HG02840 (cell line): Measurements from ENCODE around the gene B4GALNT2.

ENCODE experiments used
- ATAC-seq: cut with Tn5 transposase; IDR thresholded peaks from one replicate; pipeline ENCODE4 v1.9.1; 2021; ENCODE audit warnings: mild to moderate bottlenecking, moderate library complexity, moderate number of reproducible peaks; ENCODE audit not compliant: unreplicated experiment, low FRiP score

The B4GALNT2 gene

DNA sequence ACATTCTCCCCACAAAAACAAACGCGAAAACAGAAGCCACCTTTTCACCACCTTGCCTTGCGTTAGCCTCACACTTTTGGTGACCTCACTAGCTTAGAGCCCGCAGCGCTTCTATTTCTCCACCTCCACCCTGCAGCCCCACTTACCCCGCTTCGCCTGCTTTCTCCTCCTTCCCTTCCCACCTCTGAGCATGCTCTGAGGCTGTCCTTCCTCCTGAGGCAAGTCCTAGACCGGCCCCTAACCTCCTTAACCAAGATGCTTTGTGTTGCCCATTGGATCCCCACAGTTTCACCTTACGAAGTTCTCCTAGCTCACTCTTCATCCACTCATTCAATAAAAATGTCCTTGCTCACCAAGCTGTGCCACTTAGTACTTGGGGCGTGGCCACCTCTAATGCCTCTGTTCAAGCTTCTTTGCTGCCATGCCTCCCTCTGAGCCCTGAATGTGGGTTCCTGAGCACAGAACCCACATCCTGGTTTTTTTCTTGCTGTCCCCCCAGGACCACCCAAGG lies 76.5 kb downstream of the B4GALNT2 start:
- no peak for ATAC-seq

DNA sequence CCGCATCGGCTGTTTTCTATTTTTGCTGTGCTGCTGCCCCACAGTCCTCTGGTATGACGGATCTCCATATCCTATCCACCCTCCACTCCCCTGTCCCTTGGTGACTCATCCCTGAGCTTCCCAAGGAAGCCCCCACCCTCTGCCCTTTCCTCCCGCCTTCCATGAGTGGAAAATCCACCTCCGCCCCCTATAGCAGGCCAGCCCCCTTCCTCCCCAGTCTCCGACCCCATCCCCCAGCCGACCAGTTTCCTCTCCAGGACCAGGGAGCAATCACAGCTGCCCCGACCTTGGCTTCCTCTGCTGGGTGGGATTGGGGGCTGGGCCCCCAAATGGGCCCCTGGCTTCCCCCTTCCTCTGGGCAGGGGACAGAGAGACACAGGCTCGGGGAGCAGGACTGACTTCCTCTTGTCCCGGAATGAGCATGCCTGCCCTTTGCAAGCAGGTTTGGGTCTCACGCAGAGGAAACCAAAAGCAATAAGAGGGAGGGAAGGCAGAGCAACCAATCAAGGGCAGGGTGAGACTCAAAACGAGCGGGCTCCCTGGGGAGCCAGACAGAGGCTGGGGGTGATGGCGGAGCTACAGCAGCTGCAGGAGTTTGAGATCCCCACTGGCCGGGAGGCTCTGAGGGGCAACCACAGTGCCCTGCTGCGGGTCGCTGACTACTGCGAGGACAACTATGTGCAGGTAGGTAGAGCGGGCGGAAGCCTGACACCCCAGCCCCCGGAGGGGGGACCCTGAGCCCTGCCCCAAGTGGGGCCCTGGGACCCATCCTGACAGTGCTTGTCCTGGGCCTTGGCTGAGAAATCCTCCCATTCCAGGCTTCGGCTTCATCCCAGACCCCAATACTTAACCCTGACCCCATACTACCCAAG lies 77.8 kb downstream of the B4GALNT2 start, which contains the start of the genes ABI3 and GNGT2:
TSS of gene ABI3 (plus strand) at position 550 of the 872 bp plus-strand sequence. CDS start at position 568, 18 bp downstream.
TSS of gene GNGT2 (minus strand) at position 417 of the 872 bp plus-strand sequence. CDS start 3,152 bp downstream, outside the sequence.
- ATAC-seq = peak; percentile 71

DNA sequence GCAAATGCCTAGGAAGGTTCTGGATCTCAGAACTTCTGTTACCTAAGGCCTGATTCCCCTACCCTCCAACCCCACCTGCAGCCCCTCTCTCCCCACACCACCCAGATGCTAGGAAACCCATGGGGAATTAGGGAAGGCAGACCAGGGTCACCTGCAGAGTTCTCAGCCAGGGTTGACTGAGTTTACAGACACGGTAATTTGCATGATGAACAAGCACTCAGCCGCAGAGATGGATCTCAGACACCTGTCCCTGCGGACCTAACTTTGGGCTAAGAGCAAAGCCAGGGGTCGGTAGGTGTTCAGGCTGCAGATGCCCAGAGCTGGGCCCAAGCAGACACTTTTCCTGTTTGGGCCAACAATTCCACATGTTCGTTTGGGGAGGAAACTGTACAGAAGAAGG lies 80.8 kb downstream of the B4GALNT2 start:
- no peak for ATAC-seq

DNA sequence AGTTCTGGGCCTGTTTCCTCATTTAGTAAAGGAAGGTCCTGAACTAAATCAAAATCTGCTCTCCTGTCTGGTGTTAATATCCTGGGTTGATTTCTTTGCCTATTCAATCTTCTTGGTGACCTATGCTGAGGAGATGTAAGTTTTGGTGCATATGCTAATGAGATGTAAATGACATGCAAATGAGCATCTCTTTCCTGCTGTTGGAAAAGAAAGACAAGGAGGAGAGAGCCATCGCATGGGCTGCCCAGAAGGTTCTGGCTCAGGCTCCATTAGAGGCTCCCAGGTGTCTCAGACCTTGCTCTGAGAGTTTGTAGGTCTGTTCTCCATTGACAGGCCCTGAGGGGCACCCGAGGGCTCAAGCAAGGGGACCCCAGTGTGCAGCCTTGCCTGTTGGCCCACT lies 81.3 kb downstream of the B4GALNT2 start:
- ATAC-seq = no peak

DNA sequence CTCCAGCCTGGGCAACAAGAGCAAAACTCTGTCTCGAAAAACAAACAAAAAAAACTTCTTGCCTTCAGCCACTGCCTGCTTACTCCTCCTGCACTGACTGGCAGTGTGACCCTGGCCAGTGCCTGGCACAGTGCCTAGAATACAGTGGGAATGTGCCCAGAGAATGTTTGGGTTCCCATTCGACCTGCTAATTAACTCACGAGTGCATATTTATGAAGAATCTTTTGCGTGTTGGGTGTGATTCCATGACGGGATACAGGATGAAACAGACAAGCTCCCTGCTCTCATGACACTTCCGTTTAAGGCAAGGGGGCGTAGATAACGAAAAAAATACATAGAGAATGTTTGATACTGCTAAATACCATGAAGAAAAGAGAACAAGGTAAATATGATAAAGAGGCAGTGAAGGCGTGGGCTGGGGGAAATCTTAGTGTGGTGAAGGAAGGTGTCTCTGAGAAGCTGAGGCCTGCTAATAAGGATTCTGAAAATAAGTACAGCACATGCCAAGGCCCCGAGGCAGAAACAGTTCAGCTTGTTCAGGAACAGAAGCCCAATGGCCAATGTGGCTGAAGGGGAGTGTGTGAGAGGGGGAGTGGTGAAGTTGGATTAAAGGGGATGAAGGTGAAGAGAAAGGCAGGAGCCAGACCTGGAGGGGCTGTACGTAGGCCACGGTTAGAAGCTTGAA lies 82.2 kb downstream of the B4GALNT2 start:
- no peak for ATAC-seq

DNA sequence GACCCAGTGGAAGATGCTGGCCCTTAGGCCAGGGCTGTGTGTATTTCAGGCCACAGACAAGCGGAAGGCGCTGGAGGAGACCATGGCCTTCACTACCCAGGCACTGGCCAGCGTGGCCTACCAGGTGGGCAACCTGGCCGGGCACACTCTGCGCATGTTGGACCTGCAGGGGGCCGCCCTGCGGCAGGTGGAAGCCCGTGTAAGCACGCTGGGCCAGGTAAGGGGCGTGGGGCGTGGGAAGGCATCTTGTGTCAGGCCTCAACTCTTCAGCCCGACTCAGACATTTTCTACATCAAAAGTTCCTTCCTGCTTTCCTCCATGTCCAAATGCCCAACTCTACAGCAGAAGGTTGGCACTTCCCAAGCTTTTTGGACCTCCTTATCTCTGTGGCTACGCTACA lies 83.9 kb downstream of the B4GALNT2 start:
- no peak for ATAC-seq

DNA sequence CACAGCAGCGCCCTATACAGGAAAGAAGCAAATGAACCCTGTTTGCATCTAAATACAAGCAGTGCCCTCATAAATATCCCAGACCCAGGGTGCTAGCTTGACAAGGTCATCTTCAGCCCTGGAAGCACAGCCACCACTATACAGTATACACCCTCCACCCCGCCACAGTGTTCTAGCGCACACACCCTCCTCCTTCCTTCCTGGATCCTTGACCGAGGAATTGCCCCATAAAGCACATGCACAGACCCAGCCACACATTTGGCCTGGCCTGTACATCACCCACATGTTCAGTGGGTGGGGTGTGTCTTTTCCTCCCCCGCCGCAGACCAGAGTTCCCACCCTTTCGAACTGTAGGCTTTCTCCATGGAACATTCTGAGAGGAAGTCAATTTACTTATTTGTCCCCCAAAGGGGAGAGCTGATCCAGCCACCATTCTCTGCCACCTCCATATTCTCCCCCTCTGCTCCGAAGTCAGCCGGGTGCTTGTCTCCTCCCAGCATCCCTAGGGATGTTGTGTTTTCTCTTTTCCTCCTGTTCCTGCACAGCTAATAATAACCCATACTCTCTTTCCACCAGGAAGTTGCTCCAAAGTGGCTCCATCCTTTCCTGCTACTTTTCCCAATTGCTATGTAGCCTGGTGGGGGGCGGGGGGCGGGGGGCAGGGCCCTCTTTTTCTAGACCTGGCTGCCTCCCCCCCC lies 84.5 kb downstream of the B4GALNT2 start:
- no peak for ATAC-seq

DNA sequence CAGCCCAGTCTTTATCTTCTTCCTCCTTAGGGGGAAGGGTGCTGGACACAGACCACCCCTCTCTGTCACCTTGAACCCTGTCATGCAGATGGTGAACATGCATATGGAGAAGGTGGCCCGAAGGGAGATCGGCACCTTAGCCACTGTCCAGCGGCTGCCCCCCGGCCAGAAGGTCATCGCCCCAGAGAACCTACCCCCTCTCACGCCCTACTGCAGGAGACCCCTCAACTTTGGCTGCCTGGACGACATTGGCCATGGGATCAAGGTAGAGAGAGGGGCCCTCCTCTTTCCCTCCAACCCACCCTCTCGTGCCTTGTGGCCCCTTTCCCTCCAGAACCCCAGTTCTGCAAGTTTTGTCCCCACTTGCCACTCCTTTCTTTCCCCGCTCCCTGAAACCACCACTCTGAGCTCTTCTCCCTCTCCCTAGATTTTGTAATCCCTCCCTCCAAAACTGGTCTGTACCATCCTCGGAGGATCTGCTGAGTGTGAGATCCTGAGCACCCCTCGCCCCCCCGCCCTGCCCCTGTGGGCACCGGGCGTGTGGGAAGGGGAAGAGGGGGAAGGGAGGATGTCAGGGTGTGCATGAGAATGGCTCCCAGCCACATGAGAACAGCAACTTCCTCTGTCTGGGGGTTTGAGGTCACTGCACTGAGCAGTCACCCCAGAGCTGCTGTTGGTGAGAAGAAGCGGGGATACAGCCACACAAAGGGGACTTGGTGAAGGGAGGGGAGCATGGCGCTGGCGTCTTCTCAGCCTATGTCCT lies 85.3 kb downstream of the B4GALNT2 start:
- ATAC-seq = no peak

DNA sequence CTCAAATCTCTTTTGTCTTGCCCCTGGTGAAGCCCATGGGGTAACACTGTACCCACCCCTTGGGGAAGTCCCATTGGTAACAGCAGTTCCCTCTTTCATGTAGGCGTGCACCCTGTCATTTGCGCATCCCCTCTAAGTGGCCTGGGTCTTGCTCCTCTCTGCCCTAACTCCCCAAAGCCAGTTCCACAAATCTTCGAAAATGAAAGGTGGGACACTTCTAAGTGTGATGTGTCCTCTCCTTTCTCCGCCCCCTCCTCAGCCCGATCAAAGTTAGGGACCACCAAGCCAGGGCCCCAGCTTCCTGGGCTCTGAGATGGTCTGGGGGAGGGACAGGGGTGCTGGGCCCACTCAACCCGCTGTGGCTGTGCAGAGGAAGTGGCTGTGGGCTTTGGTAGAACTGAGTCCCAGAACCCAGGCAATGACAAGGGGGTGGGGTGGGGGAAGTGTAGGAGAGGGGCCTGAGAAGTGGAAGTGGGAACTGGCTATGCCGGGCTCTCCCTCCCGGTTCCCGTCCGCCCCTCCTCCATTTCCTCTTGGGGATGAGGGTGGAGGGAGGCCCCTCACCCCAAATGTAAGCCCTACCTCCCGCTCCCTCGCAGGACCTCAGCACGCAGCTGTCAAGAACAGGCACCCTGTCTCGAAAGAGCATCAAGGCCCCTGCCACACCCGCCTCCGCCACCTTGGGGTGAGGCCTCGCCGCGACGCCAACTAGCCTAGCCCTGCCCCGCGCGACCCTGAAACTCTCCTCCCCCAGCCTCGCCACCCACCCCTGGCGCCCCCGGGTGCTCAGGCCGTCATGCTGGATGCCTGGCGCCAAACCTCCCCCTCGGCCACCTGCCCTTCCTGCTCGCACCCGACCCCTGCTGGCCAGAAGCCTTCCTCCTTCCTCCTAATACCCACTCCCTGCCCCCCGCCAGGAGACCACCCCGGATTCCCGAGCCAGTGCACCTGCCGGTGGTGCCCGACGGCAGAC lies 86.7 kb downstream of the B4GALNT2 start:
- ATAC-seq = no peak

DNA sequence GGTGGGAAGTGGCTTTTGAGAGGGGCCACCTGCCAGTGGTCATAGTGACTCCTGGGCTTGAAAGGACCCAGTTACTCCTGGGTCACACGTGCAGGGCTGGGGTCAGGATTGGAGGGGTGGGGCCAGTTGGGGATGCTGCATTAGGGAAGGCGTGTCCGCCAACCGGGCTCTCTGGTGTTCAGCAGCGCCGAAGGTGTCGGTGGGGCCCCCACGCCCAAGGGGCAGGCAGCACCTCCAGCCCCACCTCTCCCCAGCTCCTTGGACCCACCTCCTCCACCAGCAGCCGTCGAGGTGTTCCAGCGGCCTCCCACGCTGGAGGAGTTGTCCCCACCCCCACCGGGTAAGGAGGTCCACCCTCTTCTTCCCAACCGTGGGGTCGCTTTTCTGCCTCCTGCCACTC lies 87.4 kb downstream of the B4GALNT2 start:
- no peak for ATAC-seq

DNA sequence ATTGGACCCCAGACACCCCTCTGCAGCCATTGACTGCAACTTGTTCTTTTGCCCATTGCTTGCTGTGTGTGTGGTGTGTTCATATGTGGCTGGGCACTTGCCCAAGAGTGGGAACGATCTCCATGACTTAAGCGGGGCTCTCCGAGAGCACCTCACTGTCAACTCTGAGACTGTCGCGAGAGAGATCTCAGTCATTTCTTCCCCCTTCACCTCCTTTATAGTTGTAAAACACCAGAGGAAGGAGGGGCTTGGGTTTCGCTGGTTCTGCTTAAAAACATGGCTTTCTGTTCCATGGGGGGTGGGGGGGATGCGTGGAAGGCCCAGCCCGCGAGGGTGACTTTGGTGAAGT lies 90.6 kb downstream of the B4GALNT2 start:
- no peak for ATAC-seq

DNA sequence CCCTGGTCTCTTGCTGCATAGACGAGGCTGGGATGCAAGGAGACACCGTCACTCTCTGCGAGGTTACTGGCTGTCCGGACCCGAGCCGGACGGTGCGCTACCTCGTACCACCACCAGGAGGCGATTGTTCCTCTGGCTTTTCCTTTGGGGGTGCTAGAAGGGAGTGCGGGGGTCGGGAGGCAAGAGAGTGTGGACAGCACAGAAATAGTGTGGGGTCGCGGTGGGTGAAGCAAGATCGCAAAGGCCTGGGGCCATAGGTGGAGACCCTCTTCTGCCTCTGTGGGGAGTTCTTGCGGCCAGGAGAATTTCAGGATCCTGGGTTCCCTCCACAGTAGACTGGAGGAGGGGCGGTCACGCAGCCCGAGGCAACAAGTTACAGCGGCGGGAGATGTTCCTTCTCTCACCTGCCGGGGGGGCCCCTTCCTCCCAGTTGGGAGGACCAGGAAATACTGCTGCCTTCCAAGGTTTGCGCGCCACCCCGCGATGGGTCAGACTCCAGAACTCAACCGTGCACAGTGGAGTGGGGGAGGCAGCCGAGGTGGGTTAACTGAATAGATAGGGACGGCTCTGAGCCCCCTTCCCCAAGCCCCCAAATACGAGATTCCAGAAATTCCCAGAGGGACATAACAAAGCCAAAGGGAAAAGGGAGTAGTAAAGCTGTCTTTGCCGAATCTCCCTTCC lies 91.1 kb downstream of the B4GALNT2 start:
- no peak for ATAC-seq

DNA sequence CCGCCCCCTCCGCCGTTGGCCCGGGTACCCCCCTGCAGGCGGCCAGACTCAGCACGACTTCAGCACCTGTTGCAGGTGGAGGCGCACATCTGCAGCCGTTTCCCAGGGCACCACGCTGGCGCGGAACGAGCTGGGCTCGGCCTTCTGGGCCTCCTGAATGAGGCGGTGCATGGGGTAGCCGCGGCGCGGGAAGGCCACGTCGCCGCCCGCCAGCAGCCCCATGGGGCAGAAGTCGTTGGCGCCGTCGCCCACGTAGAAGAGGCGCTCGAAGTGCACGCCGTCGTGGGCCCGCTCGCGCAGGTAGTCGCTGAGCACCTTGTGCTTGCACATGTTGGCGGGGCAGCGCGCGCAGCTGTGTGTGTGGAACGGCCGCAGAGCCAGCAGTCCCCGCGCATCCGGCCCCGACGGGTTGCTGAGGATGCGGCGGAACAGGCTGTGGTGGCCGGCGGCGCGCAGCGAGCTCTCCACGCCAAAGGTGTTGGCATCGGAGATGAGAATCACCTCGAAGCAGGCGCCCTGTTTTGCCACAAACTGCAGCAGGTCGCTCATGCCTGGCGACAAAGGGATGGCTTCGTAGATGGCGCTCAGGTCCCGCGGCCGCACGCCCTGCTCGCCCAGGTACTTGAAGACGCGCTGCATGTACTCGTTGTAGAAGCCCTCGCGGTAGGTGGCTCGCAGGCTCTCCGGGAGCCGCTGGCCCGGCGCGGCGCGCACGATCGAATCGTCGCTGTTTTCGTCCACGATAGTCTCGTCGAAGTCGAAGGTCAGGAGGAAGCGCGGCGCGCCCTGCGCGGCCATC lies 91.8 kb downstream of the B4GALNT2 start:
- ATAC-seq = no peak

DNA sequence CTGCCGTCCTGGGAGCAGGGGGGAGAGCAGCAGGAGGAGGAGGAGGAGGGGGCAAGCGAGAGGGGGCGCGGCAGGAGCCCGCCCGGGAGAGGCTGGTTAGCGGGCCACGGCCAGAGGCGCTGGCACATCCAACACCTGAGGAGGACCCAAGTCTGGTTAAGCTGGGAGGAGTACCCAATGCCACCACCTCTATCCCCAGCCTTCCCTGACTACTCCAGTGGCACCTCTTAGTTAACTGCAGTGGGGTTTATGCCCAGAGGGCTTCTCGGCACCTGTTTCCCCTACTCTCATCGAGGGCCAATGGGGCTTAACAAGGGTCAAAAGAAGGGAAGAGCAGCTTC lies 92.4 kb downstream of the B4GALNT2 start:
- no peak for ATAC-seq

DNA sequence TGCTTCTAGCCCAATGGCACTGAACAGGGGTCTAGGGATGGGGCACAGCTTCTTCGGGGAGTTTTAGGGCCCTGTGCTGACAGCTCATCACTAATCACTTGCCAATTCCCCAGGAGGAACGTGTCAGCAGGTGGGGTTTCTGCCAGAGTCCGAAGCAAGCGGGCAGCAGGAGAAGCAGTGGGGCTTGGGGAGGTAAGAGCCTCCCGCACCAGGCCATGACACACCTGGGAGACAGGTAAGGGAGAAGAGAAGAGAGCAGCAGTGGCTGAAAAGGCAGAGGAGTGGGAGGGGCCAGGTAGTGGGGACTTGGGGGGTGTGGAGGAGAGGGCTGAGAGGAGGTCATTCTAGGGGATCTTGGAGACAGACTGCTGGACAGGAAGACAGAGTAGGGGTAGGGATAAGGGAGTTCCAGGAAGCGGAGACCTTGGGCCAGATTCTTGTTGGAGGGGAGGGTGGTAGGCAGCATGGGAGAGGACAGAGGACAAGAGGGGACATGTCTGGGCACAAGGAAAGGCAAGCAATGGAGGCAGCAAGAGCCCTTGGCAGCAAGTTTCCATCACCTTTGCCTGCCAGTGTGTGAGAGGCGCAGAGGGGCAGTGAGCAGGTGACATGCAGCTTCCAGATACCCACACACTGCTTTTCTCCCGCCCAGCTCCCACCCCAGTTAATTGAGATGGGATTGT lies 93.1 kb downstream of the B4GALNT2 start:
- no peak for ATAC-seq
